ENCODE results near the gene ZNF689.

DNA sequence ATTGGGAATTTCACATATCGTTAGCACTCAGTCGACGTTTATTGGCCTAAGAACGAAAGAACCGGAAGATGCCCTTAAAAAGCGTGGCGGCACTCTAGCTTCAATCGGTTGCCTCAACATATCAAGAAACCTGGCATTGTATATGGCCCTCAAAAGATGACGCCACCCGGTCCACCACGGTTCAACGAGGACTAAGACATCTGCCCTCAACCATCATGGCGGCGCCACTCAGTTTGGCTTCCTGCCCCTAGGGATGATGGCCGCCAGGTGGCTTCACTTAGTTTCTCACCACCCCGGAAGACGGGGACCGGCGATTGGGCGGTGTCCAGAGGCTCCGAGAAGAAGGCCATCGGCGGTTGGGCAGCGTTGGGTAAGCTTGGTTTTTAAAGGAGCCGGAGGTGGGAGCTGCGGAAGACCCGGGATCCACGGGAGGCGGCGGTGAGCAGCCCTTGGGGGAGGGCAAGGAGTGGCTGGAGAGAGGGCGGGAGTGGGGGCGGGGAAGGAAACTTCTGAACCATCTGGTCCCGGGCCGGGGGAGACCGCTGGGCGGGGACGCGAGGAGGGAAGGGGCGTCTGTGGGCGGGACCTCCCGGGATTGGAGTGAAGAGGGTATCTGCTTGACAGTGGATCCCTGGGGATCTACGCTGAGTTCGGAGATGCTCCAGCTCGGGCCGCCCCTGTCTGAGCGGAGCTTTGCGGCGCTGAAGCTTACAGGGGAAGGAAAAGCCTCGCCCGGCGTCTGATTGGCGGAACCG is 40.4 kb upstream of the ZNF689 start, which contains the start of gene PRR14:
- TF ChIP-seq ARNT (IDR thresholded peaks at IDR 0.05) (no peak), L3MBTL2 (conservative IDR thresholded peaks at IDR 0.05) (no peak), FOXM1 (IDR thresholded peaks at IDR 0.05; ENCODE audit: borderline replicate concordance) (no peak), SUZ12 (IDR thresholded peaks at IDR 0.05) (no peak), FOXA1 (IDR thresholded peaks at IDR 0.05) (no peak), HDGF (IDR thresholded peaks at IDR 0.05; ENCODE audit: borderline replicate concordance) (no peak), ELF4 (IDR thresholded peaks at IDR 0.05) (no peak), BHLHE40 (IDR thresholded peaks at IDR 0.05; ENCODE audit: borderline replicate concordance) (no peak), FOXK2 (IDR thresholded peaks at IDR 0.05) (no peak), SP1 (IDR thresholded peaks at IDR 0.05) (no peak), ZNF384 (IDR thresholded peaks at IDR 0.05) (no peak), CTBP1 (IDR thresholded peaks at IDR 0.05; ENCODE audit: borderline replicate concordance) (no peak), LEF1 (IDR thresholded peaks at IDR 0.05; ENCODE audit: borderline replicate concordance) (no peak)
- TF ChIP-seq, protein P1, sequence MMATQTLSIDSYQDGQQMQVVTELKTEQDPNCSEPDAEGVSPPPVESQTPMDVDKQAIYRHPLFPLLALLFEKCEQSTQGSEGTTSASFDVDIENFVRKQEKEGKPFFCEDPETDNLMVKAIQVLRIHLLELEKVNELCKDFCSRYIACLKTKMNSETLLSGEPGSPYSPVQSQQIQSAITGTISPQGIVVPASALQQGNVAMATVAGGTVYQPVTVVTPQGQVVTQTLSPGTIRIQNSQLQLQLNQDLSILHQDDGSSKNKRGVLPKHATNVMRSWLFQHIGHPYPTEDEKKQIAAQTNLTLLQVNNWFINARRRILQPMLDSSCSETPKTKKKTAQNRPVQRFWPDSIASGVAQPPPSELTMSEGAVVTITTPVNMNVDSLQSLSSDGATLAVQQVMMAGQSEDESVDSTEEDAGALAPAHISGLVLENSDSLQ (IDR thresholded peaks at IDR 0.05) = no peak

Measured in HEK293T (cell line).